ENCODE results near the gene LITAFD. TPM values are rescaled to one million over a fixed set of nuclear protein-coding genes. Genes with fewer than 3 reads are reported as not detected.

LITAFD gene
- total RNA-seq, 1 experiment from 2014 or later: not detected

DNA sequence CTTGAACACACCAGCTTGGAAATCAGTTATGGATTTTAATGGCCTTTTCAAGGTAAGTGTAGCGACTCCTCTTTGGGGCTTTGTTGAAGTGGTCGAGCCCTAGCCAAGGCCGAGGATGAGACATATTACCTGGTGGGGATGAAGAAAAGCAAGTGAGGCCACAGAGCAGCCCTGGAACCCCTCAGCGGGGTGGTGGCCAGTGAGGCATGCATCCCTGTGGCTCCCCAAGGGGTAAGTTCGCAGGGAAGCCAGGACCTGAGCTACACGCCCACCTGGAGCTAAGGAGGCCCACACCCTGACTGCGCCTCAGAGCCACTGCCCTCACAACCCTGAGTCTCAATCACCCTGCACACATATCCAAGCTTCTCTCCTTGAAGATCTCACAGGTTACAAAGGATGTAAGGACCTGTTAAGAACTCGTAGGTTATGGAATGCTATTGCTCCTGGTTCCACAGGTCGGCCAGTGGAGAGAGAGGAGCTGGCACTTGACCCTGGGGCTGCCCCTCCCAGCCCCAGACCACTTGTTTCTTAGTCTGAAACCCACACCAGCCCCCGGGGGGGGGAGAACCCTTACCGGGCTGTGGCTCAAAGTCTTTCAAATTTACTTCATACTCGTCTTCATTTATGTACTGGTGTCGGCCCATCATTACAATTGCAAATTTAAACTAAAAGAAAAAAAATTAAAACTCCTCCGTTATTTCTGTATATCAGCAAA, 12.0 kb downstream of the LITAFD start:
- H3K36me3 ChIP-seq (ENCODE audit: low read depth): peaks cover 28% of the 10 kb centered on the region
- intact Hi-C loops (cut with micrococcal nuclease; ENCODE audit: unreplicated experiment): no loop called here

DNA sequence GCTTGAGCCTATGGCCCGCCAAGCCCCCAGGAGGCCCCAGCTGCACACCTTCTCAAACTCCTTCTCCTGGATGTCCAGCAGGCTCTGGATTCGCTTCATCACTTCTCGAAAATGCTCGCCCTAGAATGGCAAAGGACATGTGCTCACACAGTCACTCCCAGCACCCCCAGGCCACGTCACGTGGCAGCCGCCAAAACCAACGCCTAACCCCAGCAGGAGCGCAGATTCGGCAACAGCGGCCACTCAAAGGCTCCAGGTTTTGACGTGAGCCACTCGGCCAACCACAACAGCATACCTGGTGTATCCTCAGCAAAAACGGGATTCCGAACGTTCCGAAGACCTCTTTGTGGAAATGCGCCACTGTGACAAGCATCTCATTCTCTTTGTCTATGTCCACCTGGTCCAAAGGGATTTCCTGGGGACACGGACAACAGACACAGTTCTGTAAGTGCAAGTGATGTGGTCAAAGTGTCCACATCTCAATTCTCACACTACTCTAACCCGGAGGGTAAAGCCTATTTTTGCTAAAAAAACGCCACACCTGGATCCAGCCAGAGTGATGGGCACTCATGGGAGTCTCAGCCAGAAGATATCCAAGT, 12.7 kb downstream of the LITAFD start:
- peaks cover 30% of the 10 kb centered on the region for H3K36me3 ChIP-seq (ENCODE audit: low read depth)

More for the DNA sequence above, 12.0 kb downstream of the LITAFD start:
- no peak for DNase-seq
- CTCF ChIA-PET: no interaction called here
- Histone ChIP-seq H3K27ac (no peak overlapping the region), H4K20me1 (ENCODE audit: insufficient read depth) (peaks cover 14% of the 10 kb centered on the region), H3K9me2 (ENCODE audit: insufficient read depth) (no peaks in the 10 kb centered on the region), H3K4me1 (replicated peaks; ENCODE audit: insufficient read depth) (no peaks in the 10 kb centered on the region), H3K4me2 (no peak overlapping the region), H2AFZ (no peak overlapping the region), H3K27me3 (ENCODE audit: insufficient read depth, low read depth) (no peaks in the 10 kb centered on the region), H3K4me3 (no peak overlapping the region), H3F3A (ENCODE audit: insufficient read depth, low read depth) (peaks cover 22% of the 10 kb centered on the region; the same call in 1 of the 2 replicates), H3K9me3 (ENCODE audit: insufficient read depth, low read depth) (no peaks in the 10 kb centered on the region), H3K79me2 (ENCODE audit: low read depth) (no peaks in the 10 kb centered on the region)
- TF ChIP-seq EZH2 (IDR thresholded peaks at IDR 0.05; ENCODE audit: low read depth): no peak
- TF ChIP-seq, protein P1, sequence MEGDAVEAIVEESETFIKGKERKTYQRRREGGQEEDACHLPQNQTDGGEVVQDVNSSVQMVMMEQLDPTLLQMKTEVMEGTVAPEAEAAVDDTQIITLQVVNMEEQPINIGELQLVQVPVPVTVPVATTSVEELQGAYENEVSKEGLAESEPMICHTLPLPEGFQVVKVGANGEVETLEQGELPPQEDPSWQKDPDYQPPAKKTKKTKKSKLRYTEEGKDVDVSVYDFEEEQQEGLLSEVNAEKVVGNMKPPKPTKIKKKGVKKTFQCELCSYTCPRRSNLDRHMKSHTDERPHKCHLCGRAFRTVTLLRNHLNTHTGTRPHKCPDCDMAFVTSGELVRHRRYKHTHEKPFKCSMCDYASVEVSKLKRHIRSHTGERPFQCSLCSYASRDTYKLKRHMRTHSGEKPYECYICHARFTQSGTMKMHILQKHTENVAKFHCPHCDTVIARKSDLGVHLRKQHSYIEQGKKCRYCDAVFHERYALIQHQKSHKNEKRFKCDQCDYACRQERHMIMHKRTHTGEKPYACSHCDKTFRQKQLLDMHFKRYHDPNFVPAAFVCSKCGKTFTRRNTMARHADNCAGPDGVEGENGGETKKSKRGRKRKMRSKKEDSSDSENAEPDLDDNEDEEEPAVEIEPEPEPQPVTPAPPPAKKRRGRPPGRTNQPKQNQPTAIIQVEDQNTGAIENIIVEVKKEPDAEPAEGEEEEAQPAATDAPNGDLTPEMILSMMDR (conservative IDR thresholded peaks at IDR 0.05): no peak
- POLR2A ChIA-PET (ENCODE audit: unreplicated experiment): no interaction called here
- no TSS peak for BruUV-seq (replicated peaks)

DNA sequence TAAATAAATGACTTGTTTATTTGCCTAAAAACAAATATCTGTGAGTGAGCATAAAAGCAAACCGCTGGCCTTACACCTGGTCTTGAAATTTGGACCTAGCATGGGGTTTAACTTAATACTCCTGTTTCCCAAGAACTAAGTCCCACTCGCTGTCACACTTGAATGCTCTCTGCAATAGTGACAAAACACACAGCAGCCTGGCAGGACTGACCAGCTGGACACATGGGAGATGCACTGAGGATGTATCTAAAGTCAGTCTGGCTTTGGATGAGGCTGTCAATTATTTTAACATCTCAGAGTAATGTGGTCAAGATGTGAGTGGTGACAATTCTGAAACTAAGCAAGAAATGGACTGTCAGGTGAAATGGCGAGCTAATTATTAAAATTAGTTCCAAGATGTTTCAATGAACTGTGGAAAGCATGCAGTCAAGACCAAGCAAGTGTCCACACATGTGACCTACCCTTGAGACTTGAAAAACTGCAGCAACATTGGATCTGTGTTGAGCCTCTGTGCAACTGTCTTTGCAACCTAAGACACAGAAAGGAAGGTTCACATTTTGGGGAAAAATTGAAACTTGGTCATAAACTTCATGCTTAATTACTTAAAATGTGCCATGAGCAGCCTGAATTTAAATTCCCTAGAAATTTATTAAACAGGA, 16.6 kb downstream of the LITAFD start:
- intact Hi-C loops (cut with micrococcal nuclease; ENCODE audit: unreplicated experiment): no loop called here
- Histone ChIP-seq H3K4me2 (no peak overlapping the region), H3K36me3 (ENCODE audit: low read depth) (peaks cover 48% of the 10 kb centered on the region), H3K79me2 (ENCODE audit: low read depth) (no peaks in the 10 kb centered on the region), H2AFZ (no peak overlapping the region), H3K4me1 (replicated peaks; ENCODE audit: insufficient read depth) (no peaks in the 10 kb centered on the region), H3F3A (ENCODE audit: insufficient read depth, low read depth) (peaks cover 28% of the 10 kb centered on the region; the same call in 1 of the 2 replicates), H3K27me3 (ENCODE audit: insufficient read depth, low read depth) (no peaks in the 10 kb centered on the region), H4K20me1 (ENCODE audit: insufficient read depth) (peaks cover 16% of the 10 kb centered on the region), H3K27ac (no peak overlapping the region), H3K4me3 (no peak overlapping the region), H3K9me3 (ENCODE audit: insufficient read depth, low read depth) (no peaks in the 10 kb centered on the region), H3K9me2 (ENCODE audit: insufficient read depth) (no peaks in the 10 kb centered on the region)
- ChIA-PET CTCF (interaction anchor here (0.9 kb wide), 1 partner anchor 60 kb away, joined by 5 read pairs; no protein-coding TSS in a partner anchor), POLR2A (ENCODE audit: unreplicated experiment) (no interaction called here)
- DNase-seq: no peak
- no peak for TF ChIP-seq EZH2 (IDR thresholded peaks at IDR 0.05; ENCODE audit: low read depth)
- TF ChIP-seq, protein P1 (conservative IDR thresholded peaks at IDR 0.05): no peak
- no TSS peak for BruUV-seq (replicated peaks)

More for the DNA sequence above, 12.7 kb downstream of the LITAFD start:
- Histone ChIP-seq H3K4me2 (no peak overlapping the region), H3K79me2 (ENCODE audit: low read depth) (no peaks in the 10 kb centered on the region), H3K4me1 (replicated peaks; ENCODE audit: insufficient read depth) (no peaks in the 10 kb centered on the region), H3F3A (ENCODE audit: insufficient read depth, low read depth) (peaks cover 22% of the 10 kb centered on the region; the same call in 1 of the 2 replicates), H3K4me3 (no peak overlapping the region), H3K27me3 (ENCODE audit: insufficient read depth, low read depth) (no peaks in the 10 kb centered on the region), H3K9me3 (ENCODE audit: insufficient read depth, low read depth) (no peaks in the 10 kb centered on the region), H2AFZ (no peak overlapping the region), H4K20me1 (ENCODE audit: insufficient read depth) (peaks cover 16% of the 10 kb centered on the region), H3K27ac (no peak overlapping the region), H3K9me2 (ENCODE audit: insufficient read depth) (no peaks in the 10 kb centered on the region)
- no TSS peak for BruUV-seq (replicated peaks)
- ChIA-PET POLR2A (ENCODE audit: unreplicated experiment) (no interaction called here), CTCF (interaction anchor here (0.7 kb wide), 1 partner anchor 1620 kb away, joined by 3 read pairs; no protein-coding TSS in a partner anchor)
- no peak for TF ChIP-seq EZH2 (IDR thresholded peaks at IDR 0.05; ENCODE audit: low read depth)
- TF ChIP-seq, protein P1 (conservative IDR thresholded peaks at IDR 0.05): no peak
- no peak for DNase-seq
- intact Hi-C loops (cut with micrococcal nuclease; ENCODE audit: unreplicated experiment): no loop called here
